SK-N-DZ (cell line): Measurements from ENCODE around the gene SIPA1L3.
A peak's percentile ranks its signal among the peaks of the same experiment; 100 is the strongest.

Experiments used
- DNase-seq: peaks from one replicate; pipeline ENCODE4 v3.0.0-alpha.2; 2015; ENCODE audit warnings: low spot score

The SIPA1L3 gene

DNA sequence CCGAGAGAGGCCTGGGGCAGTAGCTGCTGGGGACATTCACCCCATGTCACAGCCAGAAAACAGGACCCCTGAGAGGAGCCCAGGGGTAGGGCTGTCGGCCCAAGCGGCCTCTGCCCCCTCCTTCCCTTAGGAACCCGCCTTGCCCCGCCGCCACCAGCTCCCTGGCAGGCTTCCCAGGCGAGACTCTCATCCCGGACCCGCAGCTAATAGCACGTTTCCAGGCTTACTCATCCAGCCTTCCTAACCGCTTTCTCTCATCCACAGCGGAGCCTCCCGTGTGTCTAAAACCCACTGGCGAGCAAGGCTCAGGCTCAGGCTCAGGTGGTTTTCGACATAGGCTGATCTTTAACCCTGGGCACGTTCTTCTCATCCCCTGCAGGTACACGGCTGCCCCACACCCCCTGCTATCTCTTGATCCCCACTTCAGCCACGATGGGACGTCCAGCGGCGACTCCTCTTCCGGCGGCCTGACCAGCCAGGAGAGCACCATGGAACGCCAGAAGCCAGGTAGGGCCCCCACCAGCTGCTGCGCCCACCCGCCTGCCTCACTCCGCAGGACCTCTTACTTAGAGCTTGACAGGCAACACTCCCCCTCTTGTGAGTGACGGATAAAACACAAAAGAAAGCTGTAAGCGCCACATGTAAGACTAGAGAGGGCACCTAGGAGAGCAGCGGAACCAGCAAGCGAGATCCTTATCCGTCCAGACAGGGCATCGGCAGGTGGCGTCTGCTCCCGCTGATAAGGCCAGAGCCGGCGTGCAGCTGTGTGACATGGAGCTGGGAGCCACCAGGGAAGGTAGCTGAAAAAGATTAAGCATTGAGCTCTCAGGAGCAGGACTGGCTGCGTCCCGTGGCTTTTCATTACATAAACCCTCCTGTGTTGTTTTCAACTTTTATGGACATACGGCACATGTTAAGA lies 245.7 kb downstream of the SIPA1L3 start:
- peak; percentile 85 for DNase-seq

DNA sequence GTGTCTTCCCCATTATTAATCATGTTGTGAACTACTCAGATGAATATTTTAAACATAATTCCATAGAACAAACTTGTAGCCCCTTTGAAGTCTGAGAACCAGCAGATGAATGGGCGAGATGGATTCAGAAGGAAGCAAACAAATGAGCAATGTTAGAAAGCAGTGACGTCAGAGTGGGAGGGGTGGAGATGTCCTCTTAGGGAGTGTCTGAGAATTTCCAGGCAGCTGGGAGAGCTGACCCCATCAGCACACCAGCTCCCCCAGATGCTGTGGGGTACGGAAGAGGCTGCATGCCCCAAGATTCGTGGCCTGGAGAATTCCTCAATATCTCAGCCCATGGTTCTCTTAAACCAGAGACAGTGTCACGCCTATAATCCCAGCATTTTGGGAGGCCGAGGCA lies 248.4 kb downstream of the SIPA1L3 start:
- no peak for DNase-seq

DNA sequence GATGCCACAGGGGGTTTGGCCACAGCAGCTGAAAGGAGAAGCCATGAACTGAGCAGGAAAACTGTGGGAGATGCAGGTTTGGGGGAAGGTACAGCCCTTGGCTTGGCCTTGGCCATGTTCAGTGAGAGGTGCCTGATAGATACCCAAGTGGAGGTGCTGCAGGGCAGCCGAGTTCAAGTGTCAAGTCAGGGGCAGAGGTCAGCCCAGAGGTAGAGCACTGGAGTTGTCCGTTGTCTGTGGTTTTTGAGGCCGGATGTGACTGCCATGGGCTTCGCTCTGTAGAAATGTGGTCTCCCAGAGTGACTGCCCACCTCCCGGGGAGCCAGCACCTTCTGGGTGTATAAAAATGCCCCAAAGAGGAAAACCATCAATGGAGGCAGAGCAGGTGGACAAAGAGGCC lies 251.7 kb downstream of the SIPA1L3 start:
- DNase-seq: no peak

DNA sequence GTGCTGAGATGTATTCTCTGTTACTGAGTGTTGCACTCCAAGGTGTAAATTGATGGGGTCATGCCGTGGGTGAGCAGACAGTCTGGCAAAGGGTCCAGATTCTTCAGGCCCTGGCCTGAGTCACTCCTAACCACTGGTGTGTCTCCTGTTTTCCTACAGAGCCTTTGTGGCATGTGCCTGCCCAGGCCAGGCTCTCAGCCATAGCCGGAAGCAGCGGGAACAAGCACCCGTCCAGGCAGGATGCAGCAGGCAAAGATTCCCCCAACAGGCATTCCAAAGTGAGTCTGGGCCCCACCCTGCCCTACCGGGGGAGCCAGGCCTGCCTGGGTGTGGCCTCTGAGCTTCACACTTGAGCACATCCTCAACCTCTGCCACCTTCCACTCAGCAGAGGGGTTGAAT lies 255.1 kb downstream of the SIPA1L3 start:
- no peak for DNase-seq

DNA sequence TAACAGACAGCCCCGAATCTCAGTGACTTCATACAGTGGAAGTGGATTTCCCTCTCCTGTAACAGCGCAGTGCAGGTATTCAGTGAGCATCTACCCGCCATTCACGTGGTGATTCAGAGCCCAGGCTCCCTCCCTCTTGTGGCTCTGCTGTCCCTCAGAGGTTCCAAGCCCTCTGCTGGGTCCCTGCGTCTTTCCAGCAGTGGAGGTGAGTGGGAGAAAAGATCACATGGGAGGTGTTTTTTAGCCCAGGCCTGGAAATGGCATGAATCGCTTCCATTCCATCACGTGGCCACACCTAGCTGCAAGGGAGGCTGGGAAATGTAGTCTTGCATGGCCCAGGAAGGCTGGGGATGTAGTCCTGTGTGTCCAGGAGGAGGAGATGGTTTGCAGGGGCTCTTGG lies 255.6 kb downstream of the SIPA1L3 start:
- DNase-seq: no peak

DNA sequence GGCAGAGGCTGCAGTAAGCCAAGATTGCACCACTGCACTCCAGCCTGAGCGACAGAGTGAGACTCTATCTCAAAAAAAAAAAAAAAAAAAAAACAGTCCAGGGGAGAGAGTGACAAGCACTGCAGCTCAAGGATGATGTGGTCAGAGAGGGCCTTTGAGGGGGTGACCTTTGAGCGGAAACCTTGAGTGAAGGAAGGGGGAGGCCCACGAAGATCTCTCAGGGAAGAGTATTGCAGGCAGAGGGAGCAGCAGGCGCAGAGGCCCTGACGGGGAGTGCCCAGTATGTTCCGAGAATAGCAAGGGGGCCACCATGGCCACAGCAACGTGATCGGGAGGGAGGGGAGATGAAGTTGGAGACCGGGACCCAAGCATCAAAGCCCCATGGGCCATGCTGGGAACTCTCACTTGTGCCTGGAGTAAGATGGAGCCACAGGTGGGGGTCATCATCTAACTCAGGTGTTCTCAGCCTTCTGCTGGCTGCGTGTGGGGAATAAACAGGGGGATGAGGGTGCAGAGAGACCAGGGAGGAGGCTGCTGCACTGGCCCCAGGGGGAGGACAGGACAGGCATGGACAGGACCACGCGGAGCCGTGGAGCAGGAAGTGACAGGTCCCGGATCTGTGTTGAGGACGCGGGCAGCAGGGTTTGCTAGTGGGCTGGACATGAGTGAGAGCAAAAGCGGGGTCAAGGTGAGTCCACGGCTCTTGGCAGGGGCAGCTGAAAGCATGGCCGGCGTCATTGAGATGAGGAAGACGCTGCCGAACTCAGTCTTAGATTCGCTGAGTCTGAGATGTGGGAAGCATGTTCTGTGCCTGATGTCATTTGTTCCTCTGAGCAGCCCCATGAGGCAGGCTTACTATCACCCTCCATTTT lies 256.6 kb downstream of the SIPA1L3 start:
- no peak for DNase-seq

DNA sequence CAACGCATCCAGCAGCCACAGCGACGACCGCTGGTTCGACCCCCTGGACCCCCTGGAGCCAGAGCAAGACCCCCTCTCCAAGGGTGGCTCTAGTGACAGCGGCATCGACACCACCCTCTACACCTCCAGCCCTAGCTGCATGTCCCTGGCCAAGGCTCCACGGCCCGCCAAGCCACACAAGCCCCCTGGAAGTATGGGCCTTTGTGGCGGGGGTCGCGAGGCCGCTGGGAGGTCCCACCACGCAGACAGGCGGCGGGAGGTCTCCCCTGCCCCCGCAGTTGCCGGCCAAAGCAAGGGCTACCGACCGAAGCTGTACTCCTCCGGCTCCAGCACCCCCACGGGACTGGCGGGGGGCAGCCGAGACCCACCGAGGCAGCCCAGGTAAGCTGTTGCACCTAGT lies 257.5 kb downstream of the SIPA1L3 start:
- no peak for DNase-seq

DNA sequence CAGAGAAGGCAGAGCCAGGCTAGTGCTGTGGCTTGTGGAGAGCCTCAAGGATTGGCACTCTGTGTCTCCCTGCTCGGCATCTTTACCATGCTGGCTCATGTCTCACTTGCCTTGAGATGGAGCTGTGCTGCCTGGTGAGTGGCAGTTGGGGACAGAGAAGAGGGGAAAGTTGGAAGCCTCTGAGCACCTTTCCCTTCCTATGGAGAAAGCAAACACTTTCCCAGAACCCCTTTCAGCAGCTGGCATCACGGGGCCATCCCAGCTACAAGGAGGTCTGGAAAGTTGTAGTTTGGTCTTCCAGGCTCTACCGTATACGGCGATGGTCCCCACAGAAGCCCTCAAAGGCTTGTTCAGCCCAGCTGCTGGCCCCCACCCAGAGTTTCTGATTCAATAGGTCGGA lies 258.3 kb downstream of the SIPA1L3 start:
- no peak for DNase-seq

DNA sequence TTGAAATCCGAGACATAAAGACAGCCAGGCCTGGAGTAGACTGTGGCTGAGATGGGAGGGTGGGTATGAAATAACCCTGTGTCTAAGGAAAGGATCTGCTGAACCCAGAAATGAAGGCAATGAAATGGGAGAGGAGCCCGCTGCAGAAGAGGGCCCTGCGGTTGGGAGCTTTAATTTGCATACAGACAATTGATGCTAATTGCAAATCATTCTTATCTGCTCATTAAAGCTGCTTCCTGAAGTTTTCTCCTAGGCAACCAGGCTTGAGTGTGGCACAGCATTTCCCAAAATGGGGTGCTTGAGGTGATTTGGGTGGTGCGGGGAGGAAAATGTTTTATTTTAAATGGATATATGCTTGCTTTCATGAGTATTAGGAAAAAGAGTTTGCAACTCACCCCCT lies 261.6 kb downstream of the SIPA1L3 start:
- DNase-seq: no peak

DNA sequence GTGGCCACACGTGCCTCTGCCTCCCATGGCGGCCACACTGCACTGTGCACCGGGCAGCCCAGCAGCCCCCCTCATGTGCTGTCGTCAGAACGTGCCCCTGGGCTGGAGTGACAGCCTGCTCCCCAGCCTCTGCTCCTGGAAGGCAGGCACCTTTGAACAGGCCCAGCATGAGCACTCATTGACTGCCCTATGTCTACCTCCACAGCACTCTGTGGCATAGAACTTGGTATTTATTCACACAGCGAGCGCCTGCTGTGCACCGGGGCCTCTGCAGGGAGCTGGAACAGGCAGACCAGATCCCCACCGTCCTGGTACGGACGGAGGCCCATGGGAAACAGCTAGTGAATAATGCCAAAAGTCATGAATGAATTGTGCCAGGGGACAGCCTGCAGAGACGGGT lies 263.3 kb downstream of the SIPA1L3 start:
- no peak for DNase-seq

DNA sequence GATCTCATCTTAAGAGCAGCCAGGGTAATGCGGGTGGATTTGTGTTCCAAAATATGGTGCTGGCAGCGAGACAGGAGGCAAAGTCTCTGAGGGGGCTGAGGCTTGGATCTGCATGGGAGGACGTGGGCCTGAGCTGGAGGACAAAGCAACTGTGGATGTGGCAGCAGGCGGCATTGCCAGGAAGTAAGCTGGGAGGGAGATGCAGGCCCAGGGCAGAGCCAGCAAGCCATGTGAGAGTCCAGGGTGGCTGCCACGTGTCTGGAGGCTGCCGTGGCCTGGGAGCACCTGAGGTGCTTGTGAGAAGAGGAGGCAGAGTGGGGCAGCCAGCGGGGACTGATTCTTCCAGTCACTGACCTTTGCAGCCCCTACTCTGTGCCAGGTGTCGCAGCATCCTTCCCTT lies 265.0 kb downstream of the SIPA1L3 start:
- no peak for DNase-seq

DNA sequence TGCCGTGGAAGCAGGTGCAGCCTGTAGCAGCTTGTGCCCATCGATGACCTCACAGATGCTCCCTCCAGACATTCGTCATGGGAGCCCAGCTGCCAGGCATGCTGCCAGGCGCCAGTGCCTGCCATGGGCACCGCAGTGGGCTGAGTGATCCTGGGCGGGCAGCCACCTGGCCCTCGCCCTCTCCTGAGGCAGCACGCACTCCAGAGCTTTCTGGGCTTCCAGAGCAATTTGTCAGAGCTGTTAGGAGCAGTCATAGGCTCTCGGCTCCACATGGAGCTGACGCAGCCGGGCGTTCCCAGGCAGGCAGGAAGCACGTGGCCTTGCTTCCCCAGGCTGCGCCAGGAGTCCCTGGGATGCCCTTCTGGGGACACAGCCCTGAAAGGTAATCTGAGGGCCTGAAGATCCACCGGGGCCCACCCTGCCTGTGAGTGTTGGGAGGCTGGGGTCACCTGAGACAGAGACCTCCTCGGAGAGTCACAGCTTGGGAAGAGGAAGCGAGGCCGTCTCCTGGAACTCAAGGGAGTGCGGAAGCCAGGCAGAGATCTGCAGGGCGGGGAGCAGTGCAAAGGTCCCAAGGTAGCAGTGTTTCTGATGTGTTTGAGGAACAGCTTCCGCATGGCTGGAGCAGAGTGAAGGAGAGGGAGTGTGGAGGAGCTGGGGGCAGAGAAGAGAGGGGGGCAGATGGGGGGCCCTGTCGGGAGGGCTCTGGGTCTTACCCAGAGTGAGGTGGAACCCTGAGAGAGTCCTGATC lies 266.5 kb downstream of the SIPA1L3 start:
- no peak for DNase-seq

DNA sequence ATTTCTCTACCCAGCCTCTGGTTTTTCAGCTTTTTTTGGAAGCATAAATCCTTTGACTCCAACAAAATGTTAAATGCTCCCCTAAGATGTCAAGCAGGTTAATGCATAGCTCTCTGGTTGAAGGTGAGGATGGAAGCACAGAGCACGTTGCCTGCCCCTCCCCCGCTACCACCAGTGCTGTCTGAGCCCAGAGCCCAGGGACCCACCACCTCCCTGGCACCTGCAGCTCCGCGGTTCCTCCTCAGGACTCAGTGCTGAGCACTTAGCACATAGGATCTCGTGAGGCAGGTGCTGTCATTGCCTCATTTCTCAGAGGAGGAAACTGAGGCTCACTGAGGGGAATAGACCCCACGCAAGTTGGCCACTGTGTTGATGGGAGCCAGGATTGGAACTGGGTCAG lies 268.4 kb downstream of the SIPA1L3 start:
- DNase-seq: no peak

DNA sequence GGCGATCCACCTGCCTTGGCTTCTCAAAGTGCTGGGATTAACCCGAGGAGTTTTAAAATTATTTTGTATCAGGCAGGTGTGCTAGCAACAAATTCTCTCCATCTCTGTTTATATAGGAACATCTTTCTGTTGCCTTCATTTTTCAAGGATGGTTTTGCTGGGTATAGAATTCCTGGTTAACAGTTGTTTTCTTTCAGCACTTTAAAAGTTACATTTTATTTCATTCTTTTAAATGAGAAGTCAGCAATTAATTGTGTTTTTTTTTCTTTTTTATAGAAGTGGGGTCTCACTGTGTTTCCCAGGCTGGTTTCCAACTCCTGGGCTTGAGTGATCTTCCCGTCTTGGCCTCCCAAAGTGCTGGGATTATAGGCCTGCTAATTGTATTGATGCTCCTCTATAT lies 273.1 kb downstream of the SIPA1L3 start:
- no peak for DNase-seq

DNA sequence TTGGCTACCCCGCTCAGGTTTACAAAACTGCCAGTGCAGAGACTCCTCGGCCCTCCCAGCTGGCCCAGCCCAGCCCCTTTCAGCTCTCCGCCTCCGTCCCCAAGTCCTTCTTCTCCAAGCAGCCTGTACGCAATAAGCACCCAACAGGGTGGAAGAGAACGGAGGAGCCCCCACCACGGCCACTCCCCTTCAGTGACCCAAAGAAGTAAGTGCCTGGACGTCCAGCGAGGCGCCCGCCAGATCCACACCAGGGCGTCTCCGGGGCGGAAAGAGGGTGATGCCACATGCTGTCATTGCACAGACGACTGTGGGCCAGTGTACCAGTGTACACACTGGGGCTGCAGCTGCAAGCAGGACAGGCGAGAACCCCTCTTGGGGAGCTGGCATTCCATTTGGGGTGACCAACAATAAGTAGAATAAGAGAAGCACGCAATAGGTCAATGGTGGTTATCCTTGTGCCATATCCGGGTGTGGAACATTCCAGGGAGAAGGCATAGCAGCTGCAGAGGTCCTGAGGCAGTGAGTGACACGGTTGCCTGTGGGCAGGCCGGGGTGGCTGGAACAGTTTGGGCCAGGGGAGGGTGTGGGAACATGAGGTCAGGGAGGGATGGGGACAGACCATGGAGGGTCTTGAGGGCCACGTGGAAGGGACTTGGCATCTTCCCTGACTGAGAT lies 275.7 kb downstream of the SIPA1L3 start:
- DNase-seq: no peak

DNA sequence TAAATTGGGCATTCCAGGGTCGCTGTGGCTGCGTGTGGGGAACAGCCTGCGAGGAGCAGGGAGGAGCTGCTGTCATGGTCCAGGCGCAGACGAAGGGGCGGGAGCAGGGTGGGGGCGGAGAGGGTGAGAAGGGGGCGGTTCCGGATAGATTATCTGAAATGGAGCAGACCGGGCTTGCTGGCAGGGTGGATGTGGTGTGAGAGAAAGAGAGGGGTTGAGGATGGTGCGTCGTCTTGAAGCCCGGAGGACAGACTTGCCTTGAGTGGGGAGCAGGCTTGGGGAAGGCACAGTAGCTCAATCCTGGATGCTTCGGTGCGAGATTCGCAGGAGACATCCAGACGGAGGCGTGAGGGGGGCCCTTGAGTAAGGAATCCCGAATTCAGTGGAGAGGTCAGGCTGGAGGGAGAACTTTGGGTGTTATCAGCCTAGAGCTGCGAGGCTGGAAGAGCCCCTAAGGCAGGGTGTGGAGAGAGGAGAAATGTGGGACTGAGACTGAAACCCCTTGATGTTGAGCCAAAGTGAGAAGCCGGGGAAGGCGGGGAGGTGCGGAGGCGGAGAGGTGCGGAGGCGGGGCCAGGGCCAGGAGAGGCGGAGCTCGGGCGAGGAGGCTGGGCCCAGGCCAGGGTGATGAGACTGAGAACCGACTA lies 276.4 kb downstream of the SIPA1L3 start:
- DNase-seq: no peak

DNA sequence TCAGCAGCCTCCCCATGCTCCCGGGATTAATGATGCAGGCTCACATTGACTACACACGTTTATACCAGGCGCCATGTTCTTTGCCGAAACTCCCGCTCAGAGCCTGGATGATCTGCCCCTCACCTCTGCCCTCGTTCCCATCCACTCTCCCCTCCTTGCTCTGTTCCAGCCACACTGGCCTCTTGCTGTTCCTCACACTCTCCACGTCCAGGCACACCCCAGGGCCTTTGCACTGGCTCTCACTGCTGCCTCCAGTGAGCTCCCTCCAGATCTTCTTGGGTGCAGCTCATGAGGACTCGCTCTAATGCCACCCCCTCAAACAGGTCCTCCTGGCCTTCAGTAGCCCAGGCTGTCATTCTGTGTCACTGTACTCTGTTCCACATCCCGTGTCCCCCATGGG lies 277.8 kb downstream of the SIPA1L3 start:
- no peak for DNase-seq

DNA sequence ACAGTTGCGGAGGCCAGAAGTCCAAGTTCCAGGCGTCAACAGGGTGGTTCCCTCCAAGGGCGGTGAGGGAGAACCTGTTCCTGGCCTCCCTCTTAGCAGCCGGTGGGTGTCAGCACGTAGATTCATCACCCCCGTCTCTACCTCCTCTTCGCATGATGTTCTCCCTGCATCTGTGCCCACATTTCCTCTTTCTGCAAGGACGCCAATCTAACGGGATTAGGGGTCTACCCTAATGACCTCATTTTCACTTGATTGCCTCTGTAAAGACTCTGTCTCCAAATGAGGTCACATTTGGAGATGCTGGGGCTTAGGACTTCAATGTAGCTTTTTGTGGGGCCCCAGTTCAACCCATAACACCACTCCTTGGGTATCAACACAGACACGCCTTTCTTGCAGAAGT lies 278.6 kb downstream of the SIPA1L3 start:
- no peak for DNase-seq

DNA sequence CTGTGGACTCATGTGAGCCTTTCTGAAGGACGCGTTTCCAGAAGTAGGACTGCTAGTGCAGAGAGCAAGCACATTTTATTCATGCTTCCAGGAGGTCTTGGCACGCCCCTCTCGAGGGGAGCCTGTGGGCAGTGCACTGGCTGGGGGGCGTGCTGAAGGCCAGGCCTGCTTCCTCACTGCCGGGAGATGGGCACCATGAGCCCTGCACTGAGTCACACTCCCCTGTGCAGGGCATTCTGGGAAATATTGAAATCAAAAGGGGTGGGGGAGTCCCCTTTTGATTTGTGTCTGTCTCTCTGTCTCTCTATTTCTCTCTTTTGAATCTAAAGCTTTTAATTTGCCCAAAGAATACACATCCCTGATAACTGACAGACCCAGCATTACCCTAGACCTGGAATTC lies 283.1 kb downstream of the SIPA1L3 start:
- DNase-seq: no peak

DNA sequence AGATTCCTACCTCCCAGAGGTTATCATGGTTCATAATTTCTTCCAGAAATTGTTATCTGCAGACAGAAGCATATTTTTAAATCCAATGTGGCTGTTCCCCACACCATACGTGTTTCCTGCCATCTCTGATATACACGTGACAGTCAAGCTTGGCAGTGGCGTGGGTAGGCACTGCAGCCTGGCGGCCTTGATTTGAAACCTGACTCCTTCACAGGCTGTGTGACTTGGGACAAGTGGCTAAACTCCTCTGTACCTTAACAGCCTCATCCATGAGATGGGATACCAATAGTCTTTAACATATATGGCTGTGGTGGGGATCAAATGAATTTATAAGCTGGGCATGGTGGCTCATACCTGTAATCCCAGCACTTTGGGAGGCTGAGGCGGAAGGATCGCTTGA lies 283.8 kb downstream of the SIPA1L3 start:
- DNase-seq: no peak

DNA sequence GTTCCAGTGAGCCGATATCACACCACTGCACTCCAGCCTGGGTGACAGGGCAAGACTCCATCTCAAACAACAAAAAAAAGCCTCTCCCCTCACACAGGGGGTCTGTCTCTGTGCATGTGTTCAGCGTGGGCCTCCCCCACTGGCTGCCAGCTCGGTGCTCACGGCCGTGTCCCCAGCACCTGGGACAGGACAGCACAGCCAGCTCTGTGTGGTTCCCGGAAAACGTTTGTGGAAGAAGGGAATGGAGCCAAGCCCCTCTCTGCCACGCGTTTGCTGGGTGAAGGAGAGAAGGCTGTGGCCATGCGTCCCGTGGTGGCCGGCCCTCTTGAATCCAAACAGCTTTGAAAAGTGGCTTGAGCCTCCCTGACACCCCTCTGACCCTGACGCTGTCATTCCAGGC lies 284.7 kb downstream of the SIPA1L3 start:
- no peak for DNase-seq
